HG02970 (cell line): ENCODE measurements around the gene CD40.
A peak's percentile ranks its signal among the peaks of the same experiment; 100 is the strongest.

Source experiments
- ATAC-seq: cut with Tn5 transposase; IDR thresholded peaks from one replicate; pipeline ENCODE4 v1.9.1; 2021; ENCODE audit warnings: mild to moderate bottlenecking, moderate library complexity, moderate number of reproducible peaks; ENCODE audit not compliant: unreplicated experiment, low FRiP score

CD40 gene

GRCh38 chr20:46117704-46118467, at the start of gene CD40:
TSS of gene CD40 (plus strand) at chr20:46118314. CDS start at chr20:46118344, 30 bp downstream.
- ATAC-seq = peak; percentile 77

GRCh38 chr20:46070215-46070900, 47.8 kb upstream of the CD40 start:
- ATAC-seq = no peak

- ATAC-seq = no peak
Measured at GRCh38 chr20:46071573-46071972, 46.5 kb upstream of the CD40 start.

GRCh38 chr20:46073024-46073423, 45.1 kb upstream of the CD40 start:
- no peak for ATAC-seq

- no peak for ATAC-seq
Measured at GRCh38 chr20:46073443-46073842, 44.7 kb upstream of the CD40 start.

- ATAC-seq = no peak
Measured at GRCh38 chr20:46074006-46074405, 44.1 kb upstream of the CD40 start.

- no peak for ATAC-seq
Measured at GRCh38 chr20:46076806-46077205, 41.3 kb upstream of the CD40 start.

- ATAC-seq = no peak
Measured at GRCh38 chr20:46077642-46078305, 40.3 kb upstream of the CD40 start.

GRCh38 chr20:46078954-46079353, 39.2 kb upstream of the CD40 start:
- ATAC-seq = no peak

GRCh38 chr20:46081074-46081473, 37.0 kb upstream of the CD40 start:
- ATAC-seq = no peak

GRCh38 chr20:46083101-46083500, 35.0 kb upstream of the CD40 start:
- ATAC-seq = no peak

- no peak for ATAC-seq
Measured at GRCh38 chr20:46083531-46084061, 34.5 kb upstream of the CD40 start.

GRCh38 chr20:46084805-46085178, 33.3 kb upstream of the CD40 start:
- ATAC-seq = no peak

GRCh38 chr20:46085179-46085851, 32.8 kb upstream of the CD40 start:
- ATAC-seq = no peak

GRCh38 chr20:46087161-46087560, 31.0 kb upstream of the CD40 start:
- ATAC-seq = no peak

- ATAC-seq = no peak
Measured at GRCh38 chr20:46088409-46089166, 29.5 kb upstream of the CD40 start.

- no peak for ATAC-seq
Measured at GRCh38 chr20:46089167-46089416, 29.0 kb upstream of the CD40 start.

- peak; percentile 92 for ATAC-seq
Measured at GRCh38 chr20:46089417-46090388, 28.4 kb upstream of the CD40 start, which contains the start of gene NCOA5. TSS of gene NCOA5 (minus strand) at chr20:46089962. CDS start at chr20:46079424, 10,538 bp downstream.
